GM19351 (cell line): Measurements from ENCODE around the gene CDHR2.
A peak's percentile ranks its signal among the peaks of the same experiment; 100 is the strongest.

Experiments used
- ATAC-seq: cut with Tn5 transposase; IDR thresholded peaks from one replicate; pipeline ENCODE4 v1.9.1; 2021; ENCODE audit warnings: mild to moderate bottlenecking, moderate library complexity; ENCODE audit not compliant: unreplicated experiment

CDHR2 gene

GRCh38 chr5:176619569-176620332 lies 70.6 kb downstream of the CDHR2 start:
- ATAC-seq: no peak

- no peak for ATAC-seq
Observed at GRCh38 chr5:176620333-176620981, 71.3 kb downstream of the CDHR2 start.

- ATAC-seq: no peak
Observed at GRCh38 chr5:176621661-176622079, 72.5 kb downstream of the CDHR2 start.

GRCh38 chr5:176624142-176624541 lies 75.0 kb downstream of the CDHR2 start:
- ATAC-seq: no peak

- ATAC-seq: no peak
Observed at GRCh38 chr5:176624938-176625337, 75.8 kb downstream of the CDHR2 start.

GRCh38 chr5:176625512-176625911 lies 76.4 kb downstream of the CDHR2 start:
- ATAC-seq: no peak

- ATAC-seq: no peak
Observed at GRCh38 chr5:176625966-176626875, 77.1 kb downstream of the CDHR2 start.

GRCh38 chr5:176626876-176627236 lies 77.7 kb downstream of the CDHR2 start:
- ATAC-seq: no peak

GRCh38 chr5:176627582-176627981 lies 78.4 kb downstream of the CDHR2 start:
- ATAC-seq: no peak

- no peak for ATAC-seq
Observed at GRCh38 chr5:176628406-176629228, 79.5 kb downstream of the CDHR2 start.

- no peak for ATAC-seq
Observed at GRCh38 chr5:176629317-176629852, 80.2 kb downstream of the CDHR2 start.

- peak; percentile 91 for ATAC-seq
Observed at GRCh38 chr5:176629853-176630680, 80.9 kb downstream of the CDHR2 start, which contains the start of the genes EIF4E1B and SNCB. TSS of gene EIF4E1B (plus strand) at chr5:176630675. CDS start at chr5:176642788, 12,113 bp downstream. TSS of gene SNCB (minus strand) at chr5:176630534. CDS start at chr5:176629654, 880 bp downstream.

GRCh38 chr5:176630681-176631222 lies 81.6 kb downstream of the CDHR2 start:
- ATAC-seq: no peak

GRCh38 chr5:176631383-176632200 lies 82.5 kb downstream of the CDHR2 start:
- no peak for ATAC-seq

GRCh38 chr5:176632745-176633144 lies 83.6 kb downstream of the CDHR2 start:
- ATAC-seq: no peak

GRCh38 chr5:176633598-176633997 lies 84.5 kb downstream of the CDHR2 start:
- ATAC-seq: no peak

- no peak for ATAC-seq
Observed at GRCh38 chr5:176636426-176636825, 87.3 kb downstream of the CDHR2 start.

GRCh38 chr5:176637556-176637955 lies 88.4 kb downstream of the CDHR2 start:
- no peak for ATAC-seq
